ENCODE results near the gene ZPBP2.

DNA sequence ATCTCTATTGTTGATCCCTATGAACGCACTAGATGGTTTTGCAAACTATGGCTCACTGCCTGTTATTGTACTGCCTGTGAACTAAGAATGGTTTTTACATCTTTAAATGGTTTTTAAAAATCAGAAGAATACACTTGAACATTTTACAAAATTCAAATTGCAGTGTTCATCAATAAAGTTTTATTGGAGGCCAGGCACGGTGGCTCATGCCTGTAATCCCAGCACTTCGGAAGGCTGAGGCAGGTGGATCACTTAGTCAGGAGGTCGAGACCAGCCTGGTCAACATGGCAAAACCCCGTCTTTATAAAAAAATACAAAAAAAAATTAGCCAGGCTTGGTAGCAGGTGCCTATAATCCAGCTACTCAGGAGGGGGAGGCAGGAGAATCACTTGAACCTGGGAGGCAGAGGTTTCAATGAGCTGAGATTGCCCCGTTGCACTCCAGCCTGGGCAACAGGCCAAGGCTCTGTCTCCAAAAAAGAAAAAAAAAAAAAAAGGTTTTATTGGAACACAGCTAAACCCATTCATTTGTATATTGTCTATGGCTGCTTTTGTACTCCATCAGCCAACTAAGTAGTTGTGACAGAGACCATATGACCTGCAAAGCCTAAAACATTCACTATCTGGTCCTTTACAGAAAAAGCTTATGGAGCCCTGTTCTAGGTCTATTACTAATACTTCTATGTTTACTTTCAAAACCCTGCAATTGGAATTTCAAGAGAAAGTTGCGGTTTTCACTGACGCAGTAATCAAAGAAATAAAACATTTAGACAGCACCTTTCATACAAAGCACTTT lies 22.8 kb upstream of the ZPBP2 start:
- no peak for TF ChIP-seq ZFX (IDR thresholded peaks at IDR 0.05)
- TF ChIP-seq, protein P1, sequence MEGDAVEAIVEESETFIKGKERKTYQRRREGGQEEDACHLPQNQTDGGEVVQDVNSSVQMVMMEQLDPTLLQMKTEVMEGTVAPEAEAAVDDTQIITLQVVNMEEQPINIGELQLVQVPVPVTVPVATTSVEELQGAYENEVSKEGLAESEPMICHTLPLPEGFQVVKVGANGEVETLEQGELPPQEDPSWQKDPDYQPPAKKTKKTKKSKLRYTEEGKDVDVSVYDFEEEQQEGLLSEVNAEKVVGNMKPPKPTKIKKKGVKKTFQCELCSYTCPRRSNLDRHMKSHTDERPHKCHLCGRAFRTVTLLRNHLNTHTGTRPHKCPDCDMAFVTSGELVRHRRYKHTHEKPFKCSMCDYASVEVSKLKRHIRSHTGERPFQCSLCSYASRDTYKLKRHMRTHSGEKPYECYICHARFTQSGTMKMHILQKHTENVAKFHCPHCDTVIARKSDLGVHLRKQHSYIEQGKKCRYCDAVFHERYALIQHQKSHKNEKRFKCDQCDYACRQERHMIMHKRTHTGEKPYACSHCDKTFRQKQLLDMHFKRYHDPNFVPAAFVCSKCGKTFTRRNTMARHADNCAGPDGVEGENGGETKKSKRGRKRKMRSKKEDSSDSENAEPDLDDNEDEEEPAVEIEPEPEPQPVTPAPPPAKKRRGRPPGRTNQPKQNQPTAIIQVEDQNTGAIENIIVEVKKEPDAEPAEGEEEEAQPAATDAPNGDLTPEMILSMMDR (conservative IDR thresholded peaks at IDR 0.05) = no peak

Measured in C4-2B (cell line).